ENCODE measurements around the gene CAMK1D. TPM values are rescaled to one million over a fixed set of nuclear protein-coding genes. Genes with fewer than 3 reads are reported as not detected.

CAMK1D gene
- polyA plus RNA-seq, 1 donor (not counting 4 experiments of a cell fraction or from before 2014, with no cell fraction given): 0.76 TPM

- no peak for FAIRE-seq
Measured at GRCh38 chr10:12375076-12375504, 25.7 kb downstream of the CAMK1D start.

GRCh38 chr10:12376211-12376610 lies 26.9 kb downstream of the CAMK1D start:
- dilution Hi-C loops (cut with MboI; ENCODE audit: extremely low pct_ligation_motif_present, low sequenced_read_pairs): no loop called here
- H3K9me3 ChIP-seq (ENCODE audit: control insufficient read depth, low read depth, low read length): no peaks in the 10 kb centered on the region
- DNase-seq (ENCODE audit: low read depth, low spot score): no peak
- no peaks in the 10 kb centered on the region for H3K9me1 ChIP-seq (ENCODE audit: control insufficient read depth, extremely low read depth, insufficient read depth, low read length)
- H3K4me2 ChIP-seq (ENCODE audit: control insufficient read depth, extremely low read depth, insufficient read depth, low read depth, low read length): no peak overlapping the region
- no peak overlapping the region for H2AFZ ChIP-seq (ENCODE audit: control insufficient read depth, low read length)
- H4K20me1 ChIP-seq (ENCODE audit: control insufficient read depth, extremely low read depth, insufficient read depth, low read length): no peaks in the 10 kb centered on the region
- TF ChIP-seq CTCF (optimal IDR thresholded peaks at IDR 0.05 in 1 of 3, IDR thresholded peaks at IDR 0.05 in 1 of 3, conservative IDR thresholded peaks at IDR 0.05 in 1 of 3; ENCODE audit: extremely low read depth in 1 of 3, insufficient read depth in 2 of 3, low read length in 3 of 3): no peak
- no peak for TF ChIP-seq EZH2 (IDR thresholded peaks at IDR 0.05; ENCODE audit: low read length)
- no peaks in the 10 kb centered on the region for H3K79me2 ChIP-seq (ENCODE audit: control insufficient read depth, insufficient read depth, low read length)
- no peaks in the 10 kb centered on the region for H3K27me3 ChIP-seq (ENCODE audit: control insufficient read depth, extremely low read depth, insufficient read depth, low read length)
- no peak overlapping the region for H3K27ac ChIP-seq (ENCODE audit: control insufficient read depth, insufficient read depth, low read length)
- no peak overlapping the region for H3K9ac ChIP-seq (ENCODE audit: control insufficient read depth, extremely low read depth, insufficient read depth, low read length)
- no peaks in the 10 kb centered on the region for H3K36me3 ChIP-seq (ENCODE audit: control insufficient read depth in 2 of 2, extremely low read depth in 1 of 2, insufficient read depth in 2 of 2, low read length in 2 of 2)
- no peaks in the 10 kb centered on the region for H3K4me1 ChIP-seq (ENCODE audit: control insufficient read depth, extremely low read depth, insufficient read depth, low read length)
- FAIRE-seq: no peak
- no peak overlapping the region for H3K4me3 ChIP-seq (ENCODE audit: control insufficient read depth in 2 of 3, extremely low read depth in 1 of 3, insufficient read depth in 2 of 3, low read depth in 1 of 3, low read length in 3 of 3)

More at GRCh38 chr10:12375076-12375504, 25.7 kb downstream of the CAMK1D start:
- H3K4me2 ChIP-seq (ENCODE audit: control insufficient read depth, extremely low read depth, insufficient read depth, low read depth, low read length): no peak overlapping the region
- dilution Hi-C loops (cut with MboI; ENCODE audit: extremely low pct_ligation_motif_present, low sequenced_read_pairs): no loop called here
- H3K27ac ChIP-seq (ENCODE audit: control insufficient read depth, insufficient read depth, low read length): no peak overlapping the region
- H3K9ac ChIP-seq (ENCODE audit: control insufficient read depth, extremely low read depth, insufficient read depth, low read length): no peak overlapping the region
- no peak for DNase-seq (ENCODE audit: low read depth, low spot score)
- no peaks in the 10 kb centered on the region for H3K4me1 ChIP-seq (ENCODE audit: control insufficient read depth, extremely low read depth, insufficient read depth, low read length)
- no peak overlapping the region for H3K4me3 ChIP-seq (ENCODE audit: control insufficient read depth in 2 of 3, extremely low read depth in 1 of 3, insufficient read depth in 2 of 3, low read depth in 1 of 3, low read length in 3 of 3)
- H3K36me3 ChIP-seq (ENCODE audit: control insufficient read depth in 2 of 2, extremely low read depth in 1 of 2, insufficient read depth in 2 of 2, low read length in 2 of 2): no peaks in the 10 kb centered on the region
- H3K79me2 ChIP-seq (ENCODE audit: control insufficient read depth, insufficient read depth, low read length): no peaks in the 10 kb centered on the region
- H2AFZ ChIP-seq (ENCODE audit: control insufficient read depth, low read length): no peak overlapping the region
- H3K27me3 ChIP-seq (ENCODE audit: control insufficient read depth, extremely low read depth, insufficient read depth, low read length): no peaks in the 10 kb centered on the region
- no peaks in the 10 kb centered on the region for H4K20me1 ChIP-seq (ENCODE audit: control insufficient read depth, extremely low read depth, insufficient read depth, low read length)
- H3K9me3 ChIP-seq (ENCODE audit: control insufficient read depth, low read depth, low read length): no peaks in the 10 kb centered on the region
- no peak for TF ChIP-seq EZH2 (IDR thresholded peaks at IDR 0.05; ENCODE audit: low read length)
- no peaks in the 10 kb centered on the region for H3K9me1 ChIP-seq (ENCODE audit: control insufficient read depth, extremely low read depth, insufficient read depth, low read length)

GRCh38 chr10:12377658-12378290 lies 28.4 kb downstream of the CAMK1D start:
- H3K27ac ChIP-seq (ENCODE audit: control insufficient read depth, insufficient read depth, low read length): no peak overlapping the region
- H3K36me3 ChIP-seq (ENCODE audit: control insufficient read depth in 2 of 2, extremely low read depth in 1 of 2, insufficient read depth in 2 of 2, low read length in 2 of 2): no peaks in the 10 kb centered on the region
- H3K79me2 ChIP-seq (ENCODE audit: control insufficient read depth, insufficient read depth, low read length): no peaks in the 10 kb centered on the region
- no peak overlapping the region for H3K4me2 ChIP-seq (ENCODE audit: control insufficient read depth, extremely low read depth, insufficient read depth, low read depth, low read length)
- H3K4me1 ChIP-seq (ENCODE audit: control insufficient read depth, extremely low read depth, insufficient read depth, low read length): no peaks in the 10 kb centered on the region
- H3K27me3 ChIP-seq (ENCODE audit: control insufficient read depth, extremely low read depth, insufficient read depth, low read length): no peaks in the 10 kb centered on the region
- H3K9me3 ChIP-seq (ENCODE audit: control insufficient read depth, low read depth, low read length): no peaks in the 10 kb centered on the region
- H2AFZ ChIP-seq (ENCODE audit: control insufficient read depth, low read length): no peak overlapping the region
- H4K20me1 ChIP-seq (ENCODE audit: control insufficient read depth, extremely low read depth, insufficient read depth, low read length): no peaks in the 10 kb centered on the region
- DNase-seq (ENCODE audit: low read depth, low spot score): no peak
- H3K9ac ChIP-seq (ENCODE audit: control insufficient read depth, extremely low read depth, insufficient read depth, low read length): no peak overlapping the region
- H3K4me3 ChIP-seq (ENCODE audit: control insufficient read depth in 2 of 3, extremely low read depth in 1 of 3, insufficient read depth in 2 of 3, low read depth in 1 of 3, low read length in 3 of 3): no peak overlapping the region
- TF ChIP-seq CTCF (optimal IDR thresholded peaks at IDR 0.05 in 1 of 3, IDR thresholded peaks at IDR 0.05 in 1 of 3, conservative IDR thresholded peaks at IDR 0.05 in 1 of 3; ENCODE audit: extremely low read depth in 1 of 3, insufficient read depth in 2 of 3, low read length in 3 of 3): no peak
- no peak for TF ChIP-seq EZH2 (IDR thresholded peaks at IDR 0.05; ENCODE audit: low read length)
- FAIRE-seq: no peak
- dilution Hi-C loops (cut with MboI; ENCODE audit: extremely low pct_ligation_motif_present, low sequenced_read_pairs): no loop called here
- no peaks in the 10 kb centered on the region for H3K9me1 ChIP-seq (ENCODE audit: control insufficient read depth, extremely low read depth, insufficient read depth, low read length)

Measured in keratinocyte (primary cell).